Measurements from ENCODE around the gene KNOP1.
"Not testable (repeated sequence)": the region's sequence is repeated elsewhere in the genome, so short reads cannot be mapped to it uniquely, and the experiment has no call there.

DNA sequence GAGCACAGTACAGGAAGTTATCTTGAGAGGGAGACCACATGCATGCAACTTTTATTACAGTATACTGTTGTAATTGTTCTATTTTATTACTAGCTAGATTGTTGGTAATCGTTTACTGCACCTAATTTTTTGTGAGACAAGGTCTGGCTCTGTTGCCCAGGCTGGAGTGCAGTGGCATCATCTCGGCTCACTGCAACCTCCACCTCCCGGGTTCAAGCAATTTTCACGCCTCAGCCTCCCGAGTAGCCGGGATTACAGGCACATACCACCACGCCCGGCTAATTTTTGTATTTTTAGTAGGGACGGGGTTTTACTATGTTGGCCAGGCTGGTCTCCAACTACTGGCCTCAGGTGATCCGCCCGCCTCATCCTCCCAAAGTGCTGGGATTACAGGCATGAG is 1.3 kb downstream of the KNOP1 start:
- TF ChIP-seq, protein P1, sequence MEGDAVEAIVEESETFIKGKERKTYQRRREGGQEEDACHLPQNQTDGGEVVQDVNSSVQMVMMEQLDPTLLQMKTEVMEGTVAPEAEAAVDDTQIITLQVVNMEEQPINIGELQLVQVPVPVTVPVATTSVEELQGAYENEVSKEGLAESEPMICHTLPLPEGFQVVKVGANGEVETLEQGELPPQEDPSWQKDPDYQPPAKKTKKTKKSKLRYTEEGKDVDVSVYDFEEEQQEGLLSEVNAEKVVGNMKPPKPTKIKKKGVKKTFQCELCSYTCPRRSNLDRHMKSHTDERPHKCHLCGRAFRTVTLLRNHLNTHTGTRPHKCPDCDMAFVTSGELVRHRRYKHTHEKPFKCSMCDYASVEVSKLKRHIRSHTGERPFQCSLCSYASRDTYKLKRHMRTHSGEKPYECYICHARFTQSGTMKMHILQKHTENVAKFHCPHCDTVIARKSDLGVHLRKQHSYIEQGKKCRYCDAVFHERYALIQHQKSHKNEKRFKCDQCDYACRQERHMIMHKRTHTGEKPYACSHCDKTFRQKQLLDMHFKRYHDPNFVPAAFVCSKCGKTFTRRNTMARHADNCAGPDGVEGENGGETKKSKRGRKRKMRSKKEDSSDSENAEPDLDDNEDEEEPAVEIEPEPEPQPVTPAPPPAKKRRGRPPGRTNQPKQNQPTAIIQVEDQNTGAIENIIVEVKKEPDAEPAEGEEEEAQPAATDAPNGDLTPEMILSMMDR (conservative IDR thresholded peaks at IDR 0.05; ENCODE audit: low read length) = not testable (repeated sequence)
- TF ChIP-seq EZH2phosphoT487 (IDR thresholded peaks at IDR 0.05; ENCODE audit: borderline replicate concordance) = not testable (repeated sequence)
